Activated effector memory CD4-positive, alpha-beta T cell treated with anti-CD3 and anti-CD28 coated beads, Interleukin-2, amount 50 U/mL, for 16 hours (primary cell): ENCODE data around the gene C1QC.

Source experiments
- DNase-seq: peaks from one replicate; pipeline ENCODE4 v3.0.0-alpha.2; 2020

The C1QC gene

DNA sequence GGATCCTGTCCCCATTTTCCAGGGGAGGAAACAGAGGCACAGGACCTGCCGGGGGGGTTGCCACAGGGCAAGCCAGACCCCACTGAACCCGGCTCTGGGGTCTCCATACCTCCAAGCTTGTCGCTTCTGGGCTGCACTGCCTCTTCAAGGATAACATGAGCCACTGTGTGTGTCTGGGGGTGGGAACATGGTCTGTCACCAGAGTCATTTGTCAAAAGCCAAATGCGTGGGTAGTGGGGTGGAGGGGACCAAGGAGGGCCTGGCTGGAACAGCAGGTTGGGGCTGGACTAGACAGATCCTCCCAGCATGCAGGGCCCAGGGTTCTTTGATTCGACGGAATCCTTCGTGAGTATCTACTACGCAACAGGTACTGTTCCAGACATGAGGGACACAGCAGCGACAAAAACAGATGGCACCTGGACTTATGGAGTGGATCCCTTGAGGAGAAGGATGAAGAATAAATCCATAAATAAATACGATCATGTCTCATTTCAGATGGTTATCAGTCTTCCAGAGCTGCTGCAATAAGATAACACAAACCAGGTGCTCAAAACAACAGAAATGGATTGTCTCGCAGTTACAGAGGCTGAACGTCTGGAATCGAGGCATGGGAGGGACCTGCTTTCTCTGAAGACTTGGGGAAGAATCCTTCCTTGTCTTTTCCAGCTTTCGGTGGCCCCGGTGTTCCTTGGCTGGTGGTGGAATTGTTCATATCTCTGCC is 38.3 kb downstream of the C1QC start:
- no peak for DNase-seq

DNA sequence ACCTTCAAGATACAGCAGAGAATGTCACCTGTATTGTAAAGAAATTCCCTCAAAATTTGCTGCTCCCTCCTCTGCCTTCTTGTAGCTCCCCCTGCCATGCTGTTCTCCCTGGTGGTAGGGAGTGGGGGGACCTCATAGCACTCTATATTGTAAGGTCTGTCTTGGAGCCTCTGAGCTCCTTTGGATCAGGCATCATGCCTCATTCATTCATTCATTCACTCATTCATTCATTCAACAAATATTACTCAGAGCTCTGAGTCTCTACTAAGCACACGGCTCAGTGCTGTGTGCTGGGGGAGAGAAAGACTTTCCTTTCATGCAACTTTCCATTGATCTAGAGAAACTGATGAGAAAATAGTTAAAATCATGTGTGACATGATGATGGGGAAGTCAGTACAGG is 40.1 kb downstream of the C1QC start:
- DNase-seq: no peak

DNA sequence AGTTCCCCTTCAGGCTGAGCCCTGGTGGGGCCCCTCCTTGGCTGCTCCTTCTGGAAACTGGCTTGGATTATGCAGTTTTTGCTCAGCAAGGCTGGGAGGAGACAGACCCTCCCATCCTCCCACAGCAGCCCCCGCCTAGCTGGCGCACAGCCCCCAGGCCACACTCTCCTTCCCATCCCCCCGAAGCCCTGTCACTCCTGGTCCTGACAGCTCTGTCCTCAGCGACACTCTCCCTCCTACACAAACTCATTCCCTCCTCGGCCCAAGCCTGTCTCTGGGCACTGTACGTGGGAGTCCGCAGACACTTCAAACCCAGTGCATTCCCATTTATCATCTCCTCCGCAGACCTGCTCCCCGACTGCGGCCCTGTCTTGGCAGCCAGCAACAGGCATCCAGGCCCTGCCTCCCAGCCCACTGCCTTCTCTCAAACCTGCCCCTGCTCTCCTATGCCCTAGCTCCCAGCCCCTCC is 42.2 kb downstream of the C1QC start:
- no peak for DNase-seq

DNA sequence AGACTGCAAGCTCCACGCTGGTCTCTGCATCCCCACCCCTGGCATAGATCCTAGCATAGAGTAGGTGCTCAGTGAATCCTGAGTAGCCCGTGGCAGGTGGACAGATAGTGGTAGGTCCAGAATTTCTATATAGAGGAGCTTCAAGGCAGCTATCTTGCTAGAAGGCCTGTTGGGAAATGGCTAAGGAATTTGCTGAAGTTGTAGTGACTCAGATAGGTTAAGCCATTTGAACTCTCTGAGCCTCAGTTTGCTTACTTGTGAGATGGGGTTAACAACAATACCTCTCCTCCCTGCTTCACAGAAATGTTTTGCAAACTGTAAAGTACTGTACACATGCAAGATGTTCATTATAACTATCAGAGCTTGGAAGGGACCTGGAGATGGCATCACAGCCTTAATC is 43.8 kb downstream of the C1QC start:
- no peak for DNase-seq

DNA sequence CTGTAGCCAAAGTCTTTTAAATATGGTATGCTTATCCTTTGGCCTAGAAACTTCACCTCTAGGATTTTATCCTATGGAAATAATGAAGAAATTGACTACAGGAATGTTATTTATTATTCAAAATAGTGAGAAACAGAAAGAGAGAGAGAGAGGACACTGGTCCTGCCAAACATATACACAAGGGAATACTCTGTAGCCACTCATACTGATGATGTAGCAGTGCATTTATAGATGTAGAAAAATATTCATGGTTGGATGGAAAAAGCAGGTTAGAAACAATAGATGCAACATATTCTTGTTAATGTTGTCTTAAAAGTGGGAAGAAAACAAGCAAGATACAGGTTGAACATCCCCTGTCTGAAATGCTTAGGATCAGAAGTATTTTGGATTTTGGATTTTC is 45.0 kb downstream of the C1QC start:
- DNase-seq: no peak

DNA sequence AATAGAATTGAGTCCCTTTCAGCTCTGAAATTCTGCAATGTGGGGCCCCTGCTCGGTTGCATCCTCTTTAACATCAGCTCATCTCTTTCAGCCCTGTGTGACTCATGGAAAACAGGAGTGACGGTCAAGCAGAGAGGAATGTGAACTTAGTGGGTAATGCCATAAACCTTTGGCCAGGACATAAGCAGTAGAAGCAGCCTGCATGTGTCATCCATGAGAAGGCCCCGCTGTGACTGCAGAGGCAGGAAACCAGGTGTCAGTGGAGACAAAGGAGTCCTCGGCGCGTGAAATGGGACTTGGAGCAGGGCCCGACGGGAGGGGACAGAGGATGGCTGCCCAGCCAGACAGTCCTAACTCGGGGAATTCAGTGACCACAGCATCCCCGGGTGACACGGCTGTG is 46.1 kb downstream of the C1QC start:
- no peak for DNase-seq

DNA sequence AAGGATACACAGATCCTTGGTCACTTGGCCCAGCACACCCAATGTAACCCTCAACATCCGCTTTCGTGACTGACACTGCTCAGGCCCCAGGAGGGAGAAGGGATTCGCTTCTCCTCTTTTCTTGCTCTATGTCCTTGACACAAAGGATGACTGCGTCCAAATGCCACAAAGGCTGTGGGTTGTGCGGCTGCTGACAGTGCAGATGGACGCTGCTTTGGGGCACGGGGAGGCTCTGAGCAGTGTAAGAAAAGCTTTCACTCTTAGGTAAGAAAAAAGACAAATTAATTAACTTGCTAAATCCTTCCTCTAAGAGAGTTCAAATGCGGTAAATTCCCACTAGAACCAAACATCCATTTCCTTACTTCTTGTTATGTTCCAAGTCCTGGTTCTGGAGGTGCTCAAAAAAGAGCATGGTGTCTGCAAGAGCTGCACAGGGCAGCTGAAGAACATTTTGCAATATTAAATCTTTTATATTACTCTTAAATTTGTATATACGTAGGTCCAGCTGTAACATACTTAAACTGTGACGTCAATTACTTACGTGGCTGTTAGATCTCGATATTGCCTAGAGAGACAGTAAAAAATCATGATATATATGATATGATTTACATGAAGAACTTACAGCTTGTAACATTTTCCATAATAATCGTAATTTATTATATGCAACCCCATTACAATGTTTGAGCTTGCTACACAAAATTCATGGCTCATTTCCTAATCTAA is 47.8 kb downstream of the C1QC start:
- DNase-seq: no peak

DNA sequence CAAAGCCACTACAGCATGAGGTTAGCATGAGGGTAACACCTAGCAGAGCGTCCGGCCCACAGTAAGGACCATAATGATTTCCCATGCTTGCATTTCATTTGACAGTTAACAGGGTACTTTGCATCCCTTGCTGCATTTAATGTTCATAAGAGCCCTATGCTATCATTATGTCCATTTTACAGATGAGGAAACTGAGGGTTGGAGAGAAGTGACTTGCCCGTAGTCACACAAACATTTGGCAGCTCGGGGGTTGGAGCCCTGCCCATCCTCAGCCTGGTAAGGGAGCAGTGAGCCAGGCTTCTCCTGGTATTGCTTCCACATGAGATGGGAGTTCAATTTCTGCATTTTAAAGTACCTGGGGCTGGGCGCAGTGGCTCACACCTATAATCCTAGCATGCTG is 50.7 kb downstream of the C1QC start:
- no peak for DNase-seq

DNA sequence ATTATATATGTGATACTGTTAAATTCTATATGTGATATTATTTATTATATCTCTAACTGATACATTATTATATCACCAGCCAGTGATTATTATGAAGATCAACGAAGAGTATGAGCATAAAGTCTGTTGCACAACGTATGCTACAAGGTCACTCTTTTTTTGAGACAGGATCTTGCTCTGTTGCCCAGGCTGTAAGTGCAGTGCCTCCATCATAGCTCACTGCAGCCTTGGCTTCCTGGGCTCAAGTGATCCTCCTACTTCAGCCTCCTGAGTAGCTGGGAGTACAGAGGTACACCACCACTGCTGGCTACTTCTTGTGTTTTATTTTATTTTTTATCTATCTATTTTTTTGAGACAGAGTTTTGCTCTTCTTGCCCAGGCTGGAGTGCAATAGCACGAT is 53.2 kb downstream of the C1QC start:
- no peak for DNase-seq
